Prostate gland (tissue), 2 donors: Measurements from ENCODE around the gene HOXA7.

Source experiments
- CTCF ChIP-seq, 4 experiments: fragments of 200-600 bp in 2 of 4; fragments of 450-650 bp in 2 of 4; sonication (generic) in 2 of 4; IDR thresholded peaks; 1 replicate in 3 of 4; 2 replicates in 1 of 4; pipeline ENCODE4 v1.5.1; 2016 to 2019; ENCODE audit warnings: antibody characterized with exemption in 4 of 4, mild to moderate bottlenecking in 2 of 4, moderate library complexity in 2 of 4
- POLR2AphosphoS5 ChIP-seq: sonication (generic); formaldehyde crosslinking; IDR thresholded peaks from one replicate; pipeline ENCODE4 v1.6.1; 2017; ENCODE audit warnings: antibody characterized with exemption

GRCh38 chr7:27193335-27194001 lies 37.0 kb upstream of the HOXA7 start:
- no peak for TF ChIP-seq CTCF (IDR thresholded peaks at IDR 0.05)
- no peak for TF ChIP-seq POLR2AphosphoS5
